NAMALWA (cell line): ENCODE measurements around the gene RAB18.
"Not testable (repeated sequence)": the region's sequence is repeated elsewhere in the genome, so short reads cannot be mapped to it uniquely, and the experiment has no call there.

Experiments used
- DNase-seq: peaks from one replicate; pipeline ENCODE4 v3.0.0-alpha.2; 2015; ENCODE audit warnings: low spot score

RAB18 gene

GRCh38 chr10:27504808-27505460, 830 bp downstream of the RAB18 start:
- no peak for DNase-seq

- not testable (repeated sequence) for DNase-seq
Observed at GRCh38 chr10:27505537-27505936, 1.4 kb downstream of the RAB18 start.

GRCh38 chr10:27506280-27506679, 2.2 kb downstream of the RAB18 start:
- DNase-seq: no peak

- DNase-seq: no peak
Observed at GRCh38 chr10:27512548-27512947, 8.4 kb downstream of the RAB18 start.

- no peak for DNase-seq
Observed at GRCh38 chr10:27513451-27514191, 9.5 kb downstream of the RAB18 start.

GRCh38 chr10:27514243-27514642, 10.1 kb downstream of the RAB18 start:
- DNase-seq: no peak

GRCh38 chr10:27518261-27518660, 14.2 kb downstream of the RAB18 start:
- DNase-seq: no peak

- no peak for DNase-seq
Observed at GRCh38 chr10:27525819-27526218, 21.7 kb downstream of the RAB18 start.

GRCh38 chr10:27526242-27526641, 22.1 kb downstream of the RAB18 start:
- DNase-seq: no peak

GRCh38 chr10:27527666-27528295, 23.7 kb downstream of the RAB18 start:
- DNase-seq: no peak

- DNase-seq: no peak
Observed at GRCh38 chr10:27529010-27529783, 25.1 kb downstream of the RAB18 start.

GRCh38 chr10:27530477-27530876, 26.4 kb downstream of the RAB18 start:
- DNase-seq: no peak

- no peak for DNase-seq
Observed at GRCh38 chr10:27531336-27531847, 27.3 kb downstream of the RAB18 start.

- DNase-seq: no peak
Observed at GRCh38 chr10:27534161-27534700, 30.1 kb downstream of the RAB18 start.

- no peak for DNase-seq
Observed at GRCh38 chr10:27535317-27535716, 31.2 kb downstream of the RAB18 start.

- no peak for DNase-seq
Observed at GRCh38 chr10:27536437-27536836, 32.3 kb downstream of the RAB18 start.

- no peak for DNase-seq
Observed at GRCh38 chr10:27537166-27537565, 33.1 kb downstream of the RAB18 start.

- no peak for DNase-seq
Observed at GRCh38 chr10:27537787-27538186, 33.7 kb downstream of the RAB18 start.

- no peak for DNase-seq
Observed at GRCh38 chr10:27540672-27541071, 36.6 kb downstream of the RAB18 start.

- no peak for DNase-seq
Observed at GRCh38 chr10:27541796-27542729, 38.0 kb downstream of the RAB18 start.

GRCh38 chr10:27542812-27543211, 38.7 kb downstream of the RAB18 start:
- no peak for DNase-seq
